ENCODE measurements around the gene DCLK1. TPM values are rescaled to one million over a fixed set of nuclear protein-coding genes. Genes with fewer than 3 reads are reported as not detected.
A peak's percentile ranks its signal among the peaks of the same experiment; 100 is the strongest.

The DCLK1 gene
- total RNA-seq, 1 experiment from 2014 or later, result 1.4 TPM

GRCh38 chr13:35722458-35723052 is 408.6 kb downstream of the DCLK1 start:
- Histone ChIP-seq H3K36me3 (ENCODE audit: low read depth) (no peaks in the 10 kb centered on the region), H3K27ac (no peak overlapping the region), H4K20me1 (ENCODE audit: insufficient read depth) (no peaks in the 10 kb centered on the region), H2AFZ (no peak overlapping the region), H3F3A (ENCODE audit: insufficient read depth, low read depth) (no peaks in the 10 kb centered on the region), H3K9me2 (ENCODE audit: insufficient read depth) (no peaks in the 10 kb centered on the region), H3K4me1 (replicated peaks; ENCODE audit: insufficient read depth) (no peaks in the 10 kb centered on the region), H3K27me3 (ENCODE audit: insufficient read depth, low read depth) (no peaks in the 10 kb centered on the region), H3K79me2 (ENCODE audit: low read depth) (no peaks in the 10 kb centered on the region), H3K9me3 (ENCODE audit: insufficient read depth, low read depth) (no peaks in the 10 kb centered on the region), H3K4me2 (no peak overlapping the region), H3K4me3 (no peak overlapping the region)
- ChIA-PET CTCF (no interaction called here), POLR2A (ENCODE audit: unreplicated experiment) (no interaction called here)
- DNase-seq, result no peak
- no TSS peak for BruUV-seq (replicated peaks)
- intact Hi-C loops (cut with micrococcal nuclease; ENCODE audit: unreplicated experiment), result loop anchor here (5.0 kb wide), 2 partner anchors 65 to 1645 kb away; no protein-coding TSS in a partner anchor
- TF ChIP-seq EZH2 (IDR thresholded peaks at IDR 0.05; ENCODE audit: low read depth) (no peak), CTCF (conservative IDR thresholded peaks at IDR 0.05) (no peak)

- no peaks in the 10 kb centered on the region for H3K9me3 ChIP-seq (ENCODE audit: insufficient read depth, low read depth)
- DNase-seq, result peak in 1 of 2 experiments; percentile 46
- intact Hi-C loops (cut with micrococcal nuclease; ENCODE audit: unreplicated experiment), result loop anchor here (2.0 to 5.0 kb wide), 4 partner anchors 66 to 1644 kb away; no protein-coding TSS in a partner anchor
- H4K20me1 ChIP-seq (ENCODE audit: insufficient read depth), result no peaks in the 10 kb centered on the region
- POLR2A ChIA-PET (ENCODE audit: unreplicated experiment), result no interaction called here
- H3K27ac ChIP-seq, result no peak overlapping the region
- H3K4me2 ChIP-seq, result no peak overlapping the region
- no TSS peak for BruUV-seq (replicated peaks)
- peaks cover 11% of the 10 kb centered on the region for H3K4me1 ChIP-seq (replicated peaks; ENCODE audit: insufficient read depth)
- H3K9me2 ChIP-seq (ENCODE audit: insufficient read depth), result no peaks in the 10 kb centered on the region
- peaks cover 2% of the 10 kb centered on the region; the same call in 1 of the 2 replicates for H3F3A ChIP-seq (ENCODE audit: insufficient read depth, low read depth)
- no peaks in the 10 kb centered on the region for H3K79me2 ChIP-seq (ENCODE audit: low read depth)
- no peak overlapping the region for H3K4me3 ChIP-seq
- no peaks in the 10 kb centered on the region for H3K36me3 ChIP-seq (ENCODE audit: low read depth)
- CTCF ChIA-PET, result no interaction called here
- no peak overlapping the region for H2AFZ ChIP-seq
- H3K27me3 ChIP-seq (ENCODE audit: insufficient read depth, low read depth), result no peaks in the 10 kb centered on the region
- TF ChIP-seq CTCF (conservative IDR thresholded peaks at IDR 0.05) (peak; percentile 99), EZH2 (IDR thresholded peaks at IDR 0.05; ENCODE audit: low read depth) (no peak)
These were observed 410.3 kb downstream of the DCLK1 start for GRCh38 chr13:35720690-35721554.

DNA sequence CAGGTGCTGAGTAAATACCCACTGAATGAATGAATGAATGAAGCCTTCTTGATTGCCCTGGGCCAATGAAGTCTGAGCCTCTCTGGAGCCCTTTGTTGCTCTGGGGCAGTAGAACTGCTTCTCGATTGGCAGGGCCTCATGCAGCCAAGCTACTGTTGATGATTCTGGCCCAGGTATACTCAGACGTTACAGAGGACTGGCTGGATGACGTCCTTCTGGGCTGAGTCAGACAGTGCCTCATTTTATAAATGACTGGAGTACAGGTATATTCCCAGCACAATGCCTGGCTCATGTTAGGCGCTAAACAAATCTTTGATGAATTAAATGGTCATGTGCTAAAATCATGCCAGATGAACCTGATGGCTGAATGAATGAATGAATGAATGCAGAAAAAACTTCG is 410.9 kb downstream of the DCLK1 start:
- no peaks in the 10 kb centered on the region for H4K20me1 ChIP-seq (ENCODE audit: insufficient read depth)
- DNase-seq, result no peak
- H2AFZ ChIP-seq, result no peak overlapping the region
- no peaks in the 10 kb centered on the region for H3K36me3 ChIP-seq (ENCODE audit: low read depth)
- ChIA-PET POLR2A (ENCODE audit: unreplicated experiment) (no interaction called here), CTCF (no interaction called here)
- no peak overlapping the region for H3K4me2 ChIP-seq
- H3K9me3 ChIP-seq (ENCODE audit: insufficient read depth, low read depth), result no peaks in the 10 kb centered on the region
- H3K4me1 ChIP-seq (replicated peaks; ENCODE audit: insufficient read depth), result peaks cover 17% of the 10 kb centered on the region
- H3K27me3 ChIP-seq (ENCODE audit: insufficient read depth, low read depth), result no peaks in the 10 kb centered on the region
- TF ChIP-seq CTCF (conservative IDR thresholded peaks at IDR 0.05) (no peak), EZH2 (IDR thresholded peaks at IDR 0.05; ENCODE audit: low read depth) (no peak)
- H3K27ac ChIP-seq, result no peak overlapping the region
- no peak overlapping the region for H3K4me3 ChIP-seq
- intact Hi-C loops (cut with micrococcal nuclease; ENCODE audit: unreplicated experiment), result loop anchor here (2.0 to 5.0 kb wide), 4 partner anchors 67 to 1643 kb away; no protein-coding TSS in a partner anchor
- no peaks in the 10 kb centered on the region for H3K9me2 ChIP-seq (ENCODE audit: insufficient read depth)
- H3K79me2 ChIP-seq (ENCODE audit: low read depth), result no peaks in the 10 kb centered on the region
- H3F3A ChIP-seq (ENCODE audit: insufficient read depth, low read depth), result peaks cover 7% of the 10 kb centered on the region
- no TSS peak for BruUV-seq (replicated peaks)

Other genes with a start within 250 kb of the DCLK1 start
- gene SOHLH2, start 83.2 kb upstream of the DCLK1 start, total RNA-seq (2021), result 1.4 and 2.3 TPM in 2 replicates
- 6.5 and 6.9 TPM in 2 replicates for gene CCDC169, start 166.4 kb upstream of the DCLK1 start, total RNA-seq (2021)
- 36.2 and 51.4 TPM in 2 replicates for gene SPART, start 215.0 kb upstream of the DCLK1 start, total RNA-seq (2021)